Cardiac muscle cell (in vitro differentiated cells and primary cell): ENCODE measurements around the gene SLC35B2. TPM values are rescaled to one million over a fixed set of nuclear protein-coding genes. Genes with fewer than 3 reads are reported as not detected.

Experiments used
- DNase-seq, 2 donors: peaks; one replicate each; pipeline versions ENCODE4 v3.0.0 to v3.0.0-alpha.2; 2010 to 2017; ENCODE audit warnings: low read depth in 1 of 2, low spot score in 1 of 2
- H3K27ac ChIP-seq: fragments of 200-600 bp; sonication (generic); 2 replicates; pipeline ENCODE4 v1.5.1; 2016
- H3K27me3 ChIP-seq: fragments of 200-600 bp; sonication (generic); 2 replicates; pipeline ENCODE4 v1.6.0; 2016; ENCODE audit warnings: control low read depth
- H3K36me3 ChIP-seq: fragments of 200-600 bp; sonication (generic); 2 replicates; pipeline ENCODE4 v1.5.1; 2016; ENCODE audit warnings: control low read depth
- H3K4me1 ChIP-seq: fragments of 200-600 bp; sonication (generic); 2 replicates; pipeline ENCODE4 v1.8.1; 2017; ENCODE audit warnings: low read depth, mild to moderate bottlenecking, mixed run types
- H3K4me3 ChIP-seq: fragments of 200-600 bp; sonication (generic); 2 replicates; pipeline ENCODE4 v1.5.1; 2016; ENCODE audit warnings: mild to moderate bottlenecking
- H3K9me3 ChIP-seq: fragments of 200-600 bp; sonication (generic); 2 replicates; pipeline ENCODE4 v1.5.1; 2017; ENCODE audit warnings: low read depth, mild to moderate bottlenecking, control low read depth
- polyA plus RNA-seq: library from polyadenylated mRNA; unstranded; fragments of >200 nt; fragmentation: Nextera tagmentation; extraction: Ambion mirVana; gene quantifications from 2 replicates; pipeline ENCODE4 v1.2.1, GENCODE V29; 2016
- total RNA-seq: library from RNA; depleted of rRNA; stranded (reverse); fragments of >200 nt; gene quantifications from 2 replicates; pipeline ENCODE4 v1.2.3, GENCODE V29; 2016
- TF ChIP-seq, protein P1 (sequence below): IDR thresholded peaks from 2 replicates; pipeline ENCODE4 v1.5.1; 2012; ENCODE audit warnings: low read depth, mild to moderate bottlenecking, low read length

Gene SLC35B2
- total and polyA plus RNA-seq, 2 experiments from 2014 or later, result 34.3 to 63.3 TPM

DNA sequence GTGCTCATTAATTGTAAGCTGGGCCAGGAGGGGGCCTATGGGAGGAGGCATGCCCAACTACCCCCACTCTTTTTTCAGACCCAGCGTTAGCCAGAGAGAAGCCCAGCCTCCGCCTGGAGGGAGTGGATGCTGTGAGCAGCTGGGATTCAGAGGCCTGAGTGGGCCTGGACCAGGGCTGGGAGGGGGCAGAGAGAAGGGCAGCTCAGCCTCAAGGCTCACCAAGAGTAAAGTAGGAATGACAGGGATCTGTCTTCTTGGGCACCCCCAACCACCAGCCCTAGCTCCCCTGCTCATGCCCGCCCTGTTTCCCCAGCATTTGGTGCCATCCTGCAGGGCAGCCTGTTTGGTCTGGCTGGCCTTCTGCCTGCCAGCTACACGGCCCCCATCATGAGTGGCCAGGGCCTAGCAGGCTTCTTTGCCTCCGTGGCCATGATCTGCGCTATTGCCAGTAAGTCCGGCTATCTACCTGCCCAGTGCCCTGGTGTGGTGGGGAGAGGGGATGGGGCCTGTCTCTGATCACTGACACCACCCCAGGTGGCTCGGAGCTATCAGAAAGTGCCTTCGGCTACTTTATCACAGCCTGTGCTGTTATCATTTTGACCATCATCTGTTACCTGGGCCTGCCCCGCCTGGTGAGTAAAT is 27.2 kb downstream of the SLC35B2 start:
- peaks cover 43% of the 10 kb centered on the region for H3K4me1 ChIP-seq
- no peak for DNase-seq
- no peak overlapping the region for H3K4me3 ChIP-seq
- H3K9me3 ChIP-seq, result no peaks in the 10 kb centered on the region
- TF ChIP-seq, protein P1, sequence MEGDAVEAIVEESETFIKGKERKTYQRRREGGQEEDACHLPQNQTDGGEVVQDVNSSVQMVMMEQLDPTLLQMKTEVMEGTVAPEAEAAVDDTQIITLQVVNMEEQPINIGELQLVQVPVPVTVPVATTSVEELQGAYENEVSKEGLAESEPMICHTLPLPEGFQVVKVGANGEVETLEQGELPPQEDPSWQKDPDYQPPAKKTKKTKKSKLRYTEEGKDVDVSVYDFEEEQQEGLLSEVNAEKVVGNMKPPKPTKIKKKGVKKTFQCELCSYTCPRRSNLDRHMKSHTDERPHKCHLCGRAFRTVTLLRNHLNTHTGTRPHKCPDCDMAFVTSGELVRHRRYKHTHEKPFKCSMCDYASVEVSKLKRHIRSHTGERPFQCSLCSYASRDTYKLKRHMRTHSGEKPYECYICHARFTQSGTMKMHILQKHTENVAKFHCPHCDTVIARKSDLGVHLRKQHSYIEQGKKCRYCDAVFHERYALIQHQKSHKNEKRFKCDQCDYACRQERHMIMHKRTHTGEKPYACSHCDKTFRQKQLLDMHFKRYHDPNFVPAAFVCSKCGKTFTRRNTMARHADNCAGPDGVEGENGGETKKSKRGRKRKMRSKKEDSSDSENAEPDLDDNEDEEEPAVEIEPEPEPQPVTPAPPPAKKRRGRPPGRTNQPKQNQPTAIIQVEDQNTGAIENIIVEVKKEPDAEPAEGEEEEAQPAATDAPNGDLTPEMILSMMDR, result no peak
- H3K27me3 ChIP-seq, result no peaks in the 10 kb centered on the region
- H3K36me3 ChIP-seq, result peaks cover 15% of the 10 kb centered on the region
- H3K27ac ChIP-seq, result no peak overlapping the region

DNA sequence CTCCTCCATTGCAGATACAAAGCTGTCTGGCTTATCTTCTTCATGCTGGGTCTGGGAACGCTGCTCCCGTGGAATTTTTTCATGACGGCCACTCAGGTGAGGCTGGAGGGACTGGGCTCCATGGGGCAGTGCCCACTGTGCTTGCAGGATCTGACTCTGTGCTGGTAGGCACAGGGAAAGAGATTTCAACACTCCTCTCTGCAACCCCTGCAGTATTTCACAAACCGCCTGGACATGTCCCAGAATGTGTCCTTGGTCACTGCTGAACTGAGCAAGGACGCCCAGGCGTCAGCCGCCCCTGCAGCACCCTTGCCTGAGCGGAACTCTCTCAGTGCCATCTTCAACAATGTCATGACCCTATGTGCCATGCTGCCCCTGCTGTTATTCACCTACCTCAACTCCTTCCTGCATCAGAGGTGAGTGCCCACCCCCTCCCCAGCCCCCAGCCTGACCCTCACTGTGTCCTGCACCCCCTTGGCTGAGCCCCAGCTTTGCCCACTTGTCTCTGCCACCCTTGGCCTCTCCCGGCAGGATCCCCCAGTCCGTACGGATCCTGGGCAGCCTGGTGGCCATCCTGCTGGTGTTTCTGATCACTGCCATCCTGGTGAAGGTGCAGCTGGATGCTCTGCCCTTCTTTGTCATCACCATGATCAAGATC is 27.8 kb downstream of the SLC35B2 start:
- H3K27me3 ChIP-seq, result no peaks in the 10 kb centered on the region
- no peak overlapping the region for H3K27ac ChIP-seq
- H3K9me3 ChIP-seq, result no peaks in the 10 kb centered on the region
- no peak overlapping the region for H3K4me3 ChIP-seq
- no peak for DNase-seq
- peaks cover 40% of the 10 kb centered on the region for H3K4me1 ChIP-seq
- H3K36me3 ChIP-seq, result peaks cover 15% of the 10 kb centered on the region
- TF ChIP-seq, protein P1, result no peak

DNA sequence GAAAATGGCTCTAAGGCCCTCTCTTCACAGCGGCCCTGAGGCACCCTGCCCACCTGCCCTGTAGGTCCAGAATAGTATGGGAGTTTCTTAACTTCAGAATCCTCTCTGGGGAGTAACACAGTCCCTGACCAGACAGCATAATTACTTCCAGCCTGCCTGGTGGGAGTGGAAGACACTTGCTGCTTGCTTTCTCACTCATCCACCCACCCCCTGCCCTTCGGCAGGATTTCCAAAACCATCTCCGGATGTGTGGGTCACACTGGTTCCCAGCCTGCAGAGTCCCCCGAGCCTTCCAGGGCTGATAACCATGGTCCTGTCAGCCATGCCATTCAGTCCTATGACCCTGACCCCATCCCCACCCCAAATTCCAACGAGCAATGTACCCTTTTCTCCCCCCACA is 28.5 kb downstream of the SLC35B2 start:
- no peak for DNase-seq
- Histone ChIP-seq H3K27me3 (no peaks in the 10 kb centered on the region), H3K36me3 (peaks cover 15% of the 10 kb centered on the region), H3K27ac (no peak overlapping the region), H3K4me3 (no peak overlapping the region), H3K9me3 (no peaks in the 10 kb centered on the region), H3K4me1 (peaks cover 38% of the 10 kb centered on the region)
- TF ChIP-seq, protein P1, result no peak

DNA sequence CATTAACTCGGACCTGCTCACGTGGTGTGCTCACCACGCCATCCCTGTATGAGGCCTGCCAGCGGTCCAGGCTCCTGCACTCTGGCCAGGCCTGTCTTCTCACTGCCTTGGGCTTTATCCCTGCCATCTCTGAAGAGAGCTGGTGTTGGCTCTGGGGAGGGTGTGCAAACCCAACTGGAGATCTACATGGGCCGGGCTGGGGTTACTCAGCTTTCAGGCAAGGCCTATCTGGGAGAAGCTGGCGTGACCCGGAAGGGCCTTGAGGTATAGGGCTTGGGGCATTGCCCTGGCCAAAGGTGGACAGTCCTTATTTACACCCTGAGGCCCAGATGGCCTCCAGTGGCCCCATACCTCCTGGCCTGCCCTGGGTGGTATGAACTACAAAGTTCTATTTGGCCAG is 28.9 kb downstream of the SLC35B2 start:
- peaks cover 15% of the 10 kb centered on the region for H3K36me3 ChIP-seq

DNA sequence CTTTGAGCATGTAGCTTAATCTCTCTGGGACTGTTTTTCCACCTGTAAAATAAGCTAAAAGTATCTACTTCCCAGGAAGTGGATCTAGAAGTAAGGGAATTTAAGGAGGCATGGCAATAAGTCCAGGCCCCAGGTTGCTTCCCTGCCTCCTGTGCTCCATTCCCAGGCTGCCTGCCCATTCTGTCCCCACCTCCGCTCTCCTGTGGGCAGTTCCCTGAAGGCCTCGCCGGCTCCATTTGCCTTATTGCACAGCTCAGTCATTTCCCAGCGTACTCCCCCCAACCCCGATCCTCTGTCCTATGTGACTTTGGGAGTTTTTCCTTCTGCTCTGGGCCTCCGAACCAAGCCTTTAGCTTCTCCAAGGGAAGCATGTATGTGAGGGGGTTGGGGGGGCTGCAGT is 29.3 kb downstream of the SLC35B2 start:
- Histone ChIP-seq H3K4me1 (peaks cover 36% of the 10 kb centered on the region), H3K27ac (peak overlapping the region; percentile 85), H3K4me3 (no peak overlapping the region), H3K27me3 (no peaks in the 10 kb centered on the region), H3K36me3 (peaks cover 14% of the 10 kb centered on the region), H3K9me3 (no peaks in the 10 kb centered on the region)
- DNase-seq, result no peak
- TF ChIP-seq, protein P1, result no peak

More for the DNA sequence above, 28.9 kb downstream of the SLC35B2 start:
- TF ChIP-seq, protein P1, result no peak
- H3K27ac ChIP-seq, result no peak overlapping the region
- H3K27me3 ChIP-seq, result no peaks in the 10 kb centered on the region
- peaks cover 36% of the 10 kb centered on the region for H3K4me1 ChIP-seq
- H3K9me3 ChIP-seq, result no peaks in the 10 kb centered on the region
- no peak overlapping the region for H3K4me3 ChIP-seq
- DNase-seq, result no peak
